HepG2 (cell line): ENCODE data around the gene CLIC1. TPM values are rescaled to one million over a fixed set of nuclear protein-coding genes. Genes with fewer than 3 reads are reported as not detected.

ENCODE experiments used
- CREB1 ChIP-seq, 2 experiments: fragments of 450-650 bp in 1 of 2; IDR thresholded peaks; 2 replicates each; pipeline ENCODE4 v1.6.1; 2016 to 2017; ENCODE audit warnings: control low read depth in 1 of 2, mild to moderate bottlenecking in 1 of 2, missing compliant biosample characterization in 1 of 2, missing genetic modification characterization in 1 of 2
- CREM ChIP-seq, 2 experiments: sonication (generic) in 1 of 2; formaldehyde crosslinking in 1 of 2; IDR thresholded peaks; 2 replicates each; pipeline versions ENCODE4 v1.4.0 to v1.6.1; 2016 to 2020; ENCODE audit warnings: antibody characterized with exemption in 1 of 2, mild to moderate bottlenecking in 1 of 2, missing genetic modification reagents in 1 of 2
- HMGA1 ChIP-seq: sonication (generic); formaldehyde crosslinking; conservative IDR thresholded peaks from 2 replicates; pipeline ENCODE4 v1.4.0; 2020; ENCODE audit warnings: missing genetic modification reagents
- MTA1 ChIP-seq: sonication (generic); formaldehyde crosslinking; IDR thresholded peaks from 2 replicates; pipeline ENCODE4 v1.4.0; 2020; ENCODE audit warnings: missing genetic modification reagents, mild to moderate bottlenecking, borderline replicate concordance
- NAIF1 ChIP-seq: sonication (generic); formaldehyde crosslinking; IDR thresholded peaks from 2 replicates; pipeline ENCODE4 v1.5.0; 2020; ENCODE audit warnings: mild to moderate bottlenecking, missing genetic modification reagents, borderline replicate concordance
- NRL ChIP-seq: sonication (generic); formaldehyde crosslinking; IDR thresholded peaks from 2 replicates; pipeline ENCODE4 v1.5.0; 2020; ENCODE audit warnings: missing genetic modification reagents, mild to moderate bottlenecking, moderate library complexity, borderline replicate concordance
- SOX5 ChIP-seq: IDR thresholded peaks from 2 replicates; pipeline ENCODE4 v1.6.1; 2016; ENCODE audit warnings: borderline replicate concordance
- U2AF1 ChIP-seq: fragments of 200-400 bp; formaldehyde crosslinking; optimal IDR thresholded peaks from 2 replicates; pipeline ENCODE3; 2017; ENCODE audit warnings: mild to moderate bottlenecking, low read depth, low read length
- ZFYVE20 ChIP-seq: sonication (generic); formaldehyde crosslinking; IDR thresholded peaks from 2 replicates; pipeline ENCODE4 v1.8.0; 2023; ENCODE audit warnings: low read depth, mild to moderate bottlenecking, moderate library complexity, missing genetic modification reagents, borderline replicate concordance
- ZNF10 ChIP-seq: sonication (generic); formaldehyde crosslinking; IDR thresholded peaks from 2 replicates; pipeline ENCODE4 v1.4.0; 2020; ENCODE audit warnings: mild to moderate bottlenecking, low read depth, missing genetic modification reagents, borderline replicate concordance
- ZNF263 ChIP-seq: sonication (generic); formaldehyde crosslinking; IDR thresholded peaks from 2 replicates; pipeline ENCODE4 v1.4.0; 2020; ENCODE audit warnings: missing genetic modification reagents
- ZNF317 ChIP-seq: sonication (generic); formaldehyde crosslinking; IDR thresholded peaks from 2 replicates; pipeline ENCODE4 v1.5.0; 2020; ENCODE audit warnings: mild to moderate bottlenecking, missing genetic modification reagents
- ZNF652 ChIP-seq: IDR thresholded peaks from 2 replicates; pipeline ENCODE4 v1.6.1; 2016; ENCODE audit warnings: low read depth, borderline replicate concordance
- polyA plus RNA-seq, 8 experiments: library from polyadenylated mRNA; depleted of rRNA in 3 of 8; stranded (reverse) in 7 of 8; unstranded in 1 of 8; fragments of >200 nt; fragmentation: Illumina TruSeq in 4 of 8; extraction: Trizol in 4 of 8; gene quantifications; 2 replicates each; pipeline versions ENCODE4 v1.2.1 to v1.2.3, GENCODE V29; 2011 to 2016; ENCODE audit warnings: low read depth in 4 of 8, missing spikeins in 1 of 8, mixed read lengths in 1 of 8; ENCODE audit not compliant: insufficient read depth in 1 of 8
- total RNA-seq, 5 experiments: library from RNA; depleted of rRNA; stranded (reverse); fragments of >200 nt; fragmentation: Illumina TruSeq; extraction: Trizol; gene quantifications; 2 replicates each; pipeline ENCODE4 v1.2.3, GENCODE V29; 2016; ENCODE audit warnings: low read depth in 1 of 5
- TF ChIP-seq, protein P1 (sequence below): sonication (generic); formaldehyde crosslinking; IDR thresholded peaks from 2 replicates; pipeline ENCODE4; 2020; ENCODE audit warnings: missing genetic modification reagents, mild to moderate bottlenecking, borderline replicate concordance
- TF ChIP-seq, protein P2 (sequence below): sonication (generic); formaldehyde crosslinking; IDR thresholded peaks from 2 replicates; pipeline ENCODE4 v1.5.1; 2020; ENCODE audit warnings: missing genetic modification reagents, mild to moderate bottlenecking, borderline replicate concordance
- TF ChIP-seq, protein P3 (sequence below): IDR thresholded peaks from 2 replicates; pipeline ENCODE4 v1.6.1; 2012; ENCODE audit warnings: inconsistent platforms
- TF ChIP-seq, protein P4 (sequence below): IDR thresholded peaks from 2 replicates; pipeline ENCODE4 v1.6.1; 2016; ENCODE audit warnings: low read depth, control low read depth
- TF ChIP-seq, protein P5 (sequence below): sonication (generic); formaldehyde crosslinking; IDR thresholded peaks from 2 replicates; pipeline ENCODE4 v1.9.0; 2021; ENCODE audit warnings: missing genetic modification reagents, mild to moderate bottlenecking, borderline replicate concordance
- TF ChIP-seq, protein P6 (sequence below): sonication (generic); formaldehyde crosslinking; IDR thresholded peaks from 2 replicates; pipeline ENCODE4 v1.4.0; 2020; ENCODE audit warnings: missing genetic modification reagents, borderline replicate concordance

CLIC1 gene
- total and polyA plus RNA-seq, 2 of the 13 experiments (the other 11 are each of a cell fraction or from before 2014, with no cell fraction given): 602 to 891 TPM

DNA sequence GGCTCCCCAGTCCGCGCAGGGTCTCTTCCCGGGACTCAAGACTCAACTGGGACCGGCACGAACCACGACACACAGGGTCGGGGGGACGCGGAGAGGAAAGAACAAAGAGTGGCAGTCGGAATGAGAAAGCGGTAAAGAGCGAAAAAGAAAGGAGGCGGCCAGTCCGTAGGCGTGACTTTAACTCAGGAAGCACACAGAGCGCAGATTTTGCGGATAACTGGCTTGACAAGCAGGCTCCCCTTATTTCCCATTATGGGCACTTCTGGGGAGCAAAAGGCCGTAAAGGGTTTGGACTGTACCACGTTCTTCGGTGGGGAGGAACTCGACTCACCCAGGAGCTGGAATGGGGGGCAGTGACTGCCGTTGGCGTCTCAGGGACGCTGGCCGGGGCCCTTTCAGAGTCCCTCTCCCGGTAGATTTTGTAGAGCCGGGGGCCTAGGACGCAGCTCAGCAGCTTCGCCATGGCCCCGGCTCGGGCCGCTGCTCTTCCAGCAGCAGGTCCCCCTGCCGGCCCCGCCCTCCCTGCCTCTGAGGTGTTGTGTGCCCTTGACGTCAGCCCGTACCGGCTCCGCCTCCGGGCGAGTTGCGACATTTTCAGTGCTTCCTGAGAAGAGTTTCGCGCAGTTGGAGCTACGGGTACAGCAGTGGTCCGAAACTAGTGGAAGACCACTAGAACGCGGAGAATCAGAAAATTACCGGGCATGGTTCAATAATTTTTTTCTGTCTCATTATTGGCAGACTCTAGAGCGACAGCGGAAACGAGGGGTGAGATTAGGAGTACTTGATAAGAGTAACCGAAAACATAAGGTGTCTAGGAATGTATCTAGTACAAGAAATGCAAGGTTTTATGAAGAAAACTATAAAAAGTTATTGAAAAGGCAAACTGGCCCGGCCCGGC lies 33.3 kb downstream of the CLIC1 start, which contains the start of gene ABHD16A (continued):
- TF ChIP-seq, protein P1, sequence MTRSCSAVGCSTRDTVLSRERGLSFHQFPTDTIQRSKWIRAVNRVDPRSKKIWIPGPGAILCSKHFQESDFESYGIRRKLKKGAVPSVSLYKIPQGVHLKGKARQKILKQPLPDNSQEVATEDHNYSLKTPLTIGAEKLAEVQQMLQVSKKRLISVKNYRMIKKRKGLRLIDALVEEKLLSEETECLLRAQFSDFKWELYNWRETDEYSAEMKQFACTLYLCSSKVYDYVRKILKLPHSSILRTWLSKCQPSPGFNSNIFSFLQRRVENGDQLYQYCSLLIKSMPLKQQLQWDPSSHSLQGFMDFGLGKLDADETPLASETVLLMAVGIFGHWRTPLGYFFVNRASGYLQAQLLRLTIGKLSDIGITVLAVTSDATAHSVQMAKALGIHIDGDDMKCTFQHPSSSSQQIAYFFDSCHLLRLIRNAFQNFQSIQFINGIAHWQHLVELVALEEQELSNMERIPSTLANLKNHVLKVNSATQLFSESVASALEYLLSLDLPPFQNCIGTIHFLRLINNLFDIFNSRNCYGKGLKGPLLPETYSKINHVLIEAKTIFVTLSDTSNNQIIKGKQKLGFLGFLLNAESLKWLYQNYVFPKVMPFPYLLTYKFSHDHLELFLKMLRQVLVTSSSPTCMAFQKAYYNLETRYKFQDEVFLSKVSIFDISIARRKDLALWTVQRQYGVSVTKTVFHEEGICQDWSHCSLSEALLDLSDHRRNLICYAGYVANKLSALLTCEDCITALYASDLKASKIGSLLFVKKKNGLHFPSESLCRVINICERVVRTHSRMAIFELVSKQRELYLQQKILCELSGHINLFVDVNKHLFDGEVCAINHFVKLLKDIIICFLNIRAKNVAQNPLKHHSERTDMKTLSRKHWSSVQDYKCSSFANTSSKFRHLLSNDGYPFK (CRISPR knock-in tag): peak; percentile 25; the same call in 1 of the 2 replicates
- TF ChIP-seq NAIF1 (CRISPR knock-in tag): peak; percentile 95
- TF ChIP-seq, protein P2, sequence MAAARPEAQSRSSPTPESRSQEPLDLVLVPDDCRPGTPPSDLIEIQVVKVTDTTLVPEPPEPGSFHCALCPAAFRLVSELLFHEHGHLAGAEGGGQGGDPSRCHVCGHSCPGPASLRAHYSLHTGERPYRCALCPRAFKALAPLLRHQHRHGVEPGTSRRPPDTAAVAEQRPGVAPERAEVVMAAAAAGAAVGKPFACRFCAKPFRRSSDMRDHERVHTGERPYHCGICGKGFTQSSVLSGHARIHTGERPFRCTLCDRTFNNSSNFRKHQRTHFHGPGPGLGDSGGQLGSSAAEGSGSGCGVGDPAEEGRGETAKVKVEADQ: 0 out of 2 replicates have a peak, but pooled peaks have one; percentile 22
- TF ChIP-seq MTA1 (CRISPR knock-in tag): peak; percentile 67; the same call in 1 of the 2 replicates
- peak; percentile 84 for TF ChIP-seq ZNF317
- TF ChIP-seq, protein P3, sequence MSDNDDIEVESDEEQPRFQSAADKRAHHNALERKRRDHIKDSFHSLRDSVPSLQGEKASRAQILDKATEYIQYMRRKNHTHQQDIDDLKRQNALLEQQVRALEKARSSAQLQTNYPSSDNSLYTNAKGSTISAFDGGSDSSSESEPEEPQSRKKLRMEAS: peak; percentile 41
- TF ChIP-seq, protein P4, sequence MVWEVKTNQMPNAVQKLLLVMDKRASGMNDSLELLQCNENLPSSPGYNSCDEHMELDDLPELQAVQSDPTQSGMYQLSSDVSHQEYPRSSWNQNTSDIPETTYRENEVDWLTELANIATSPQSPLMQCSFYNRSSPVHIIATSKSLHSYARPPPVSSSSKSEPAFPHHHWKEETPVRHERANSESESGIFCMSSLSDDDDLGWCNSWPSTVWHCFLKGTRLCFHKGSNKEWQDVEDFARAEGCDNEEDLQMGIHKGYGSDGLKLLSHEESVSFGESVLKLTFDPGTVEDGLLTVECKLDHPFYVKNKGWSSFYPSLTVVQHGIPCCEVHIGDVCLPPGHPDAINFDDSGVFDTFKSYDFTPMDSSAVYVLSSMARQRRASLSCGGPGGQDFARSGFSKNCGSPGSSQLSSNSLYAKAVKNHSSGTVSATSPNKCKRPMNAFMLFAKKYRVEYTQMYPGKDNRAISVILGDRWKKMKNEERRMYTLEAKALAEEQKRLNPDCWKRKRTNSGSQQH (CRISPR knock-in tag): peak; percentile 67
- TF ChIP-seq CREB1 (IDR thresholded peaks at IDR 0.05): peak; percentile 88
- peak; percentile 96 for TF ChIP-seq CREB1 (CRISPR knock-in tag; IDR thresholded peaks at IDR 0.05)
- TF ChIP-seq CREM (IDR thresholded peaks at IDR 0.05): peak; percentile 94
- TF ChIP-seq CREM (CRISPR knock-in tag; IDR thresholded peaks at IDR 0.05): peak; percentile 46; the same call in 1 of the 2 replicates
- no peak for TF ChIP-seq U2AF1
- TF ChIP-seq ZFYVE20: no peak
- TF ChIP-seq, protein P5, sequence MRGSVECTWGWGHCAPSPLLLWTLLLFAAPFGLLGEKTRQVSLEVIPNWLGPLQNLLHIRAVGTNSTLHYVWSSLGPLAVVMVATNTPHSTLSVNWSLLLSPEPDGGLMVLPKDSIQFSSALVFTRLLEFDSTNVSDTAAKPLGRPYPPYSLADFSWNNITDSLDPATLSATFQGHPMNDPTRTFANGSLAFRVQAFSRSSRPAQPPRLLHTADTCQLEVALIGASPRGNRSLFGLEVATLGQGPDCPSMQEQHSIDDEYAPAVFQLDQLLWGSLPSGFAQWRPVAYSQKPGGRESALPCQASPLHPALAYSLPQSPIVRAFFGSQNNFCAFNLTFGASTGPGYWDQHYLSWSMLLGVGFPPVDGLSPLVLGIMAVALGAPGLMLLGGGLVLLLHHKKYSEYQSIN: no peak
- TF ChIP-seq ZNF10 (CRISPR knock-in tag): no peak
- TF ChIP-seq ZNF652 (CRISPR knock-in tag): peak; percentile 30; the same call in 1 of the 2 replicates
- no peak for TF ChIP-seq NRL (CRISPR knock-in tag)
- no peak for TF ChIP-seq HMGA1 (CRISPR knock-in tag)
- TF ChIP-seq, protein P6, sequence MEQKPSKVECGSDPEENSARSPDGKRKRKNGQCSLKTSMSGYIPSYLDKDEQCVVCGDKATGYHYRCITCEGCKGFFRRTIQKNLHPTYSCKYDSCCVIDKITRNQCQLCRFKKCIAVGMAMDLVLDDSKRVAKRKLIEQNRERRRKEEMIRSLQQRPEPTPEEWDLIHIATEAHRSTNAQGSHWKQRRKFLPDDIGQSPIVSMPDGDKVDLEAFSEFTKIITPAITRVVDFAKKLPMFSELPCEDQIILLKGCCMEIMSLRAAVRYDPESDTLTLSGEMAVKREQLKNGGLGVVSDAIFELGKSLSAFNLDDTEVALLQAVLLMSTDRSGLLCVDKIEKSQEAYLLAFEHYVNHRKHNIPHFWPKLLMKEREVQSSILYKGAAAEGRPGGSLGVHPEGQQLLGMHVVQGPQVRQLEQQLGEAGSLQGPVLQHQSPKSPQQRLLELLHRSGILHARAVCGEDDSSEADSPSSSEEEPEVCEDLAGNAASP (CRISPR knock-in tag): peak; percentile 56
- TF ChIP-seq ZNF263 (CRISPR knock-in tag): peak; percentile 27; the same call in 1 of the 2 replicates
- TF ChIP-seq SOX5 (CRISPR knock-in tag): peak; percentile 73; the same call in 1 of the 2 replicates
